GM12878 (cell line): ENCODE measurements around the gene PALLD. TPM values are rescaled to one million over a fixed set of nuclear protein-coding genes. Genes with fewer than 3 reads are reported as not detected.

Experiments used
- ATAC-seq: fragments of 200-7000 bp; cut with Tn5 transposase; 3 replicates; pipeline ENCODE4 v1.9.1; 2020; ENCODE audit warnings: mild to moderate bottlenecking, moderate library complexity
- BruUV-seq: library from RNA; stranded (reverse); fragments of 400-500 nt; replicated peaks from 2 replicates; lab custom pipeline; 2021; lab: Mats Ljungman, UMichigan
- CTCF ChIA-PET: fragments of 300-600 bp; sonication (Branson Sonifier 250); formaldehyde crosslinking; extraction: SDS; loops from one replicate; lab custom pipeline; 2021; ENCODE audit warnings: inconsistent platforms; lab: Yijun Ruan, JAX
- POLR2A ChIA-PET: fragments of 350-600 bp; formaldehyde crosslinking; extraction: SDS; loops from one replicate; lab custom pipeline; 2021; ENCODE audit warnings: inconsistent platforms; lab: Charles Lee
- RAD21 ChIA-PET: fragments of 300-600 bp; sonication (Branson Sonifier 250); formaldehyde crosslinking; loops from one replicate; lab custom pipeline; 2023; ENCODE audit warnings: antibody characterized with exemption; ENCODE audit not compliant: unreplicated experiment; lab: Charles Lee
- SMC1A ChIA-PET: fragments of 300-600 bp; sonication (Branson Sonifier 250); formaldehyde crosslinking; loops from one replicate; lab custom pipeline; 2023; ENCODE audit not compliant: unreplicated experiment, uncharacterized antibody; lab: Charles Lee
- DNase-seq: peaks from one replicate; pipeline ENCODE4 v3.0.0-alpha.2; 2011; ENCODE audit warnings: low read depth, low spot score
- FAIRE-seq: peaks from 3 replicates; lab custom pipeline; 2011; peaks lifted over from hg19 to GRCh38; lab: Jason Lieb, UNC
- H2AFZ ChIP-seq: 2 replicates; pipeline ENCODE4 v1.6.0; 2011; ENCODE audit warnings: low read depth, low read length, control low read depth; ENCODE audit not compliant: control insufficient read depth
- H3K27ac ChIP-seq: 2 replicates; pipeline ENCODE4 v1.5.1; 2011; ENCODE audit warnings: control low read depth; ENCODE audit not compliant: control insufficient read depth, insufficient read depth
- H3K27me3 ChIP-seq, 2 experiments: replicated peaks in 1 of 2; 2 replicates each; pipeline versions ENCODE4 v1.6.0 to v1.6.1; 2011; ENCODE audit warnings: low read length in 1 of 2; ENCODE audit not compliant: control insufficient read depth in 2 of 2, insufficient read depth in 2 of 2
- H3K36me3 ChIP-seq, 2 experiments: 2 replicates each; pipeline ENCODE4 v1.5.1; 2011; ENCODE audit warnings: low read length in 1 of 2; ENCODE audit not compliant: control insufficient read depth in 2 of 2, insufficient read depth in 2 of 2
- H3K4me1 ChIP-seq: 2 replicates; pipeline ENCODE4 v1.6.1; 2011; ENCODE audit warnings: mild to moderate bottlenecking, low read length, moderate library complexity, mixed read lengths; ENCODE audit not compliant: control insufficient read depth, insufficient read depth
- H3K4me2 ChIP-seq: 2 replicates; pipeline ENCODE4 v1.6.0; 2011; ENCODE audit warnings: control low read depth; ENCODE audit not compliant: control insufficient read depth, insufficient read depth
- H3K4me3 ChIP-seq: fragments of 200-600 bp; sonication (generic); 2 replicates; pipeline ENCODE4 v1.5.1; 2016
- H3K79me2 ChIP-seq: 2 replicates; pipeline ENCODE4 v1.6.0; 2011; ENCODE audit warnings: low read length; ENCODE audit not compliant: control insufficient read depth, insufficient read depth
- H3K9ac ChIP-seq: 2 replicates; pipeline ENCODE4 v1.8.0; 2011; ENCODE audit warnings: low read length, control low read depth, mixed read lengths; ENCODE audit not compliant: control insufficient read depth, insufficient read depth
- H3K9me3 ChIP-seq: replicated peaks from 3 replicates; pipeline ENCODE4 v1.5.1; 2011; ENCODE audit warnings: mild to moderate bottlenecking, low read length; ENCODE audit not compliant: control insufficient read depth, insufficient read depth
- H4K20me1 ChIP-seq: 2 replicates; pipeline ENCODE4 v1.6.0; 2011; ENCODE audit not compliant: control insufficient read depth, insufficient read depth
- CBFB ChIP-seq: IDR thresholded peaks from 2 replicates; pipeline ENCODE4 v1.6.1; 2016; ENCODE audit warnings: antibody characterized with exemption, low read depth
- CBX3 ChIP-seq: fragments of 200-600 bp; sonication (generic); IDR thresholded peaks from 2 replicates; pipeline ENCODE4 v1.6.1; 2016; ENCODE audit warnings: low read depth, borderline replicate concordance
- CHD1 ChIP-seq: IDR thresholded peaks from 2 replicates; pipeline ENCODE4 v1.6.1; 2012; ENCODE audit warnings: low read depth, low read length, improper control_type of control experiment
- CHD2 ChIP-seq: IDR thresholded peaks from 2 replicates; pipeline ENCODE4 v1.6.1; 2011; ENCODE audit warnings: low read depth, low read length, improper control_type of control experiment, borderline replicate concordance
- HDAC2 ChIP-seq: fragments of 200-600 bp; sonication (generic); IDR thresholded peaks from 2 replicates; pipeline ENCODE4 v1.6.1; 2017
- JUND ChIP-seq: IDR thresholded peaks from 2 replicates; pipeline ENCODE4 v1.6.1; 2012; ENCODE audit warnings: low read depth, mild to moderate bottlenecking, low read length, improper control_type of control experiment, moderate library complexity
- MEF2B ChIP-seq: fragments of 450-650 bp; IDR thresholded peaks from 2 replicates; pipeline ENCODE4 v1.6.1; 2018; ENCODE audit warnings: mild to moderate bottlenecking, moderate library complexity; ENCODE audit not compliant: partially characterized antibody, poor library complexity, severe bottlenecking
- MYC ChIP-seq: IDR thresholded peaks from 2 replicates; pipeline ENCODE4 v1.6.1; 2011; ENCODE audit warnings: mild to moderate bottlenecking, low read length, moderate library complexity, inconsistent platforms; ENCODE audit not compliant: insufficient read depth, insufficient replicate concordance, insufficient read length, severe bottlenecking
- NBN ChIP-seq: fragments of 450-650 bp; IDR thresholded peaks from 2 replicates; pipeline ENCODE4 v1.6.1; 2016
- RB1 ChIP-seq: fragments of 450-650 bp; formaldehyde crosslinking; IDR thresholded peaks from 2 replicates; pipeline ENCODE4 v1.6.1; 2017; ENCODE audit warnings: mild to moderate bottlenecking, borderline replicate concordance
- TCF3 ChIP-seq: IDR thresholded peaks from 2 replicates; pipeline ENCODE4 v1.6.1; 2012; ENCODE audit warnings: low read depth, mild to moderate bottlenecking, low read length, borderline replicate concordance; ENCODE audit not compliant: insufficient read depth
- in situ Hi-C: fragments of 300-500 bp; cut with MboI; formaldehyde crosslinking; loops from 9 replicates; pipeline ENCODE4 v1.14.3; 2018; ENCODE audit warnings: mixed read lengths
- intact Hi-C: fragments of 100-400 bp; cut with micrococcal nuclease; formaldehyde crosslinking; loops from one replicate; pipeline ENCODE4 v1.14.2; 2022; ENCODE audit not compliant: unreplicated experiment
- polyA plus RNA-seq, 11 experiments: library from polyadenylated mRNA; depleted of rRNA in 4 of 11; unstranded in 6 of 11; stranded (reverse) in 5 of 11; fragments of >200 nt; fragmentation: Nextera tagmentation in 4 of 11; fragmentation: Illumina TruSeq in 1 of 11; extraction: Ambion mirVana in 4 of 11; extraction: Trizol in 1 of 11; gene quantifications; 1 replicate in 1 of 11; 2 replicates in 10 of 11; pipeline versions ENCODE4 v1.2.1 to v1.2.3, GENCODE V29; 2011 to 2016; ENCODE audit warnings: inconsistent platforms in 2 of 11, missing spikeins in 2 of 11, low read depth in 1 of 11
- total RNA-seq, 4 experiments: library from RNA; depleted of rRNA in 3 of 4; stranded (reverse); fragments of >200 nt in 3 of 4; fragmentation: Illumina TruSeq in 1 of 4; extraction: Trizol in 1 of 4; gene quantifications; 2 replicates each; pipeline versions ENCODE4 v1.2.1 to v1.2.3, GENCODE V29; 2013 to 2021
- TF ChIP-seq, protein P1 (sequence below): fragments of 450-650 bp; IDR thresholded peaks from 2 replicates; pipeline ENCODE4 v1.6.1; 2017; ENCODE audit warnings: mild to moderate bottlenecking, moderate library complexity
- TF ChIP-seq, protein P2 (sequence below): IDR thresholded peaks from 2 replicates; pipeline ENCODE4 v1.6.1; 2012; ENCODE audit warnings: low read length, inconsistent platforms

PALLD gene
- total and polyA plus RNA-seq, 10 of the 15 experiments (the other 5 are each of a cell fraction or from before 2014, with no cell fraction given), result 1.0 to 7.7 (median 1.7) TPM

DNA sequence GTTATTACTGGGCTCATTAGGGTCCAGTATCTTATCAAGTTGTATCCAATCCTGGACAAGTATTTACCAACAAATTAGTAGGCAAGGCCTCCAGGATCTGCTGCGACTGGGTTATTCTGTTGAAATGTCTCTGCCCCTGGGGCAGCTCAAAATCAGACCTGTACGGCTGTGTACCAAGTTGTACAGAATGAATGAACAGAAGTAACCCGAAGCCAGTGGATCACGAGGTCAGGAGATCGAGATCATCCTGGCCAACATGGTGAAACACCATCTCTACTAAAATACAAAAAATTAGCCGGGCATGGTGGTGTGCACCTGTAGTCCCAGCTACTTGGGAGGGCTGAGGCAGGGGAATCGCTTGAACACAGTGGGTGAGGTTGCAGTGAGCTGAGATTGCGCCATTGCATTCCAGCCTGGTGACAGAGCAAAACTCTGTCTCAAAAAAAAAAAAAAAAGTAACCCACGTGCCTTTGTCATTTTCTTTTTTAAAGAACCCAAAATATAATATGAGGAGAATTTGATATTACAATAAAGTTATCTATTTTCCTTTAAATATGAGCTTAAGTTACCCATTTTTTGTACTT is 385.9 kb downstream of the PALLD start (continued):
- TF ChIP-seq, protein P1, sequence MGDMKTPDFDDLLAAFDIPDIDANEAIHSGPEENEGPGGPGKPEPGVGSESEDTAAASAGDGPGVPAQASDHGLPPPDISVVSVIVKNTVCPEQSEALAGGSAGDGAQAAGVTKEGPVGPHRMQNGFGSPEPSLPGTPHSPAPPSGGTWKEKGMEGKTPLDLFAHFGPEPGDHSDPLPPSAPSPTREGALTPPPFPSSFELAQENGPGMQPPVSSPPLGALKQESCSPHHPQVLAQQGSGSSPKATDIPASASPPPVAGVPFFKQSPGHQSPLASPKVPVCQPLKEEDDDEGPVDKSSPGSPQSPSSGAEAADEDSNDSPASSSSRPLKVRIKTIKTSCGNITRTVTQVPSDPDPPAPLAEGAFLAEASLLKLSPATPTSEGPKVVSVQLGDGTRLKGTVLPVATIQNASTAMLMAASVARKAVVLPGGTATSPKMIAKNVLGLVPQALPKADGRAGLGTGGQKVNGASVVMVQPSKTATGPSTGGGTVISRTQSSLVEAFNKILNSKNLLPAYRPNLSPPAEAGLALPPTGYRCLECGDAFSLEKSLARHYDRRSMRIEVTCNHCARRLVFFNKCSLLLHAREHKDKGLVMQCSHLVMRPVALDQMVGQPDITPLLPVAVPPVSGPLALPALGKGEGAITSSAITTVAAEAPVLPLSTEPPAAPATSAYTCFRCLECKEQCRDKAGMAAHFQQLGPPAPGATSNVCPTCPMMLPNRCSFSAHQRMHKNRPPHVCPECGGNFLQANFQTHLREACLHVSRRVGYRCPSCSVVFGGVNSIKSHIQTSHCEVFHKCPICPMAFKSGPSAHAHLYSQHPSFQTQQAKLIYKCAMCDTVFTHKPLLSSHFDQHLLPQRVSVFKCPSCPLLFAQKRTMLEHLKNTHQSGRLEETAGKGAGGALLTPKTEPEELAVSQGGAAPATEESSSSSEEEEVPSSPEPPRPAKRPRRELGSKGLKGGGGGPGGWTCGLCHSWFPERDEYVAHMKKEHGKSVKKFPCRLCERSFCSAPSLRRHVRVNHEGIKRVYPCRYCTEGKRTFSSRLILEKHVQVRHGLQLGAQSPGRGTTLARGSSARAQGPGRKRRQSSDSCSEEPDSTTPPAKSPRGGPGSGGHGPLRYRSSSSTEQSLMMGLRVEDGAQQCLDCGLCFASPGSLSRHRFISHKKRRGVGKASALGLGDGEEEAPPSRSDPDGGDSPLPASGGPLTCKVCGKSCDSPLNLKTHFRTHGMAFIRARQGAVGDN, result no peak
- no peak for TF ChIP-seq CHD2
- TF ChIP-seq RB1, result no peak
- no peak for TF ChIP-seq CHD1
- no peak for TF ChIP-seq CBX3
- no peak for TF ChIP-seq CBFB

DNA sequence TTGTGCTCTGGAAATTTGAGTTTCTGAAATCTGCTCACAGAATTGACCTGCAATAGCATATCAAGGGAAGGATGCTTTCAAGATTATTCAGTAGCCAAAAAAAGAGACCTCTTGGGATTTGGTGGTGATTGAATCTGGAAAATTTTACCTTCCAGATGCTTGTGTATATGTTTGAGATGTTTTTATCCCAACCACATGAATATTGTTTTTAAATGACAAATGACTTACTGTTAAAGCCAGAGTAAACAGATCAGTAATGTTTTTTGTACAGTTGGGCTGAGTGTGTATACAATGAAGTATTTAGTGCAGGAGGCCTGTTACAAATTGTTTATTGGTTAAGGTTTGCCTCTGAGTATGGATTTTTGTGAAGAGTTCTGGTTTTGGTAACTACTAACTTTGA is 386.7 kb downstream of the PALLD start:
- ChIA-PET SMC1A (interaction anchor here (0.6 to 0.9 kb wide), 3 partner anchors 169 to 299 kb away, joined by 3 to 4 read pairs (median 3); no protein-coding TSS in a partner anchor), POLR2A (interaction anchor here (1.2 kb wide), 1 partner anchor 9 kb away, joined by 3 read pairs; no protein-coding TSS in a partner anchor), RAD21 (interaction anchor here (0.8 kb wide), 1 partner anchor 47 kb away, joined by 3 read pairs; no protein-coding TSS in a partner anchor), CTCF (interaction anchor here (0.6 to 0.7 kb wide), 3 partner anchors 97 to 637 kb away, joined by 3 to 4 read pairs (median 3); no protein-coding TSS in a partner anchor)
- in situ Hi-C loops (no loop called here), intact Hi-C loops (no loop called here)
- Histone ChIP-seq H3K4me1 (0 out of 2 replicates have a peak, but pooled peaks cover 4% of the 10 kb centered on the region), H3K36me3 (no peaks in the 10 kb centered on the region), H2AFZ (no peak overlapping the region), H3K4me3 (no peak overlapping the region), H3K79me2 (no peaks in the 10 kb centered on the region), H3K9ac (no peak overlapping the region), H3K9me3 (no peaks in the 10 kb centered on the region), H3K4me2 (no peak overlapping the region), H3K27me3 (no peaks in the 10 kb centered on the region), H3K27ac (no peak overlapping the region), H4K20me1 (no peaks in the 10 kb centered on the region)
- TF ChIP-seq TCF3, result no peak
- no peak for TF ChIP-seq MEF2B
- TF ChIP-seq HDAC2, result no peak
- TF ChIP-seq, protein P2, sequence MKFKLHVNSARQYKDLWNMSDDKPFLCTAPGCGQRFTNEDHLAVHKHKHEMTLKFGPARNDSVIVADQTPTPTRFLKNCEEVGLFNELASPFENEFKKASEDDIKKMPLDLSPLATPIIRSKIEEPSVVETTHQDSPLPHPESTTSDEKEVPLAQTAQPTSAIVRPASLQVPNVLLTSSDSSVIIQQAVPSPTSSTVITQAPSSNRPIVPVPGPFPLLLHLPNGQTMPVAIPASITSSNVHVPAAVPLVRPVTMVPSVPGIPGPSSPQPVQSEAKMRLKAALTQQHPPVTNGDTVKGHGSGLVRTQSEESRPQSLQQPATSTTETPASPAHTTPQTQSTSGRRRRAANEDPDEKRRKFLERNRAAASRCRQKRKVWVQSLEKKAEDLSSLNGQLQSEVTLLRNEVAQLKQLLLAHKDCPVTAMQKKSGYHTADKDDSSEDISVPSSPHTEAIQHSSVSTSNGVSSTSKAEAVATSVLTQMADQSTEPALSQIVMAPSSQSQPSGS, result no peak
- no peak for TF ChIP-seq MYC
- no peak for TF ChIP-seq JUND
- no peak for TF ChIP-seq NBN
- ATAC-seq (no peak), DNase-seq (no peak), FAIRE-seq (no peak)
- no TSS peak for BruUV-seq
